ENCODE measurements around the gene TMX4. TPM values are rescaled to one million over a fixed set of nuclear protein-coding genes. Genes with fewer than 3 reads are reported as not detected.
"Not testable (repeated sequence)": the region's sequence is repeated elsewhere in the genome, so short reads cannot be mapped to it uniquely, and the experiment has no call there.

TMX4 gene, protein sequence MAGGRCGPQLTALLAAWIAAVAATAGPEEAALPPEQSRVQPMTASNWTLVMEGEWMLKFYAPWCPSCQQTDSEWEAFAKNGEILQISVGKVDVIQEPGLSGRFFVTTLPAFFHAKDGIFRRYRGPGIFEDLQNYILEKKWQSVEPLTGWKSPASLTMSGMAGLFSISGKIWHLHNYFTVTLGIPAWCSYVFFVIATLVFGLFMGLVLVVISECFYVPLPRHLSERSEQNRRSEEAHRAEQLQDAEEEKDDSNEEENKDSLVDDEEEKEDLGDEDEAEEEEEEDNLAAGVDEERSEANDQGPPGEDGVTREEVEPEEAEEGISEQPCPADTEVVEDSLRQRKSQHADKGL
- 10 to 100 TPM; 31.9 to 34.6 TPM for total RNA-seq

DNA sequence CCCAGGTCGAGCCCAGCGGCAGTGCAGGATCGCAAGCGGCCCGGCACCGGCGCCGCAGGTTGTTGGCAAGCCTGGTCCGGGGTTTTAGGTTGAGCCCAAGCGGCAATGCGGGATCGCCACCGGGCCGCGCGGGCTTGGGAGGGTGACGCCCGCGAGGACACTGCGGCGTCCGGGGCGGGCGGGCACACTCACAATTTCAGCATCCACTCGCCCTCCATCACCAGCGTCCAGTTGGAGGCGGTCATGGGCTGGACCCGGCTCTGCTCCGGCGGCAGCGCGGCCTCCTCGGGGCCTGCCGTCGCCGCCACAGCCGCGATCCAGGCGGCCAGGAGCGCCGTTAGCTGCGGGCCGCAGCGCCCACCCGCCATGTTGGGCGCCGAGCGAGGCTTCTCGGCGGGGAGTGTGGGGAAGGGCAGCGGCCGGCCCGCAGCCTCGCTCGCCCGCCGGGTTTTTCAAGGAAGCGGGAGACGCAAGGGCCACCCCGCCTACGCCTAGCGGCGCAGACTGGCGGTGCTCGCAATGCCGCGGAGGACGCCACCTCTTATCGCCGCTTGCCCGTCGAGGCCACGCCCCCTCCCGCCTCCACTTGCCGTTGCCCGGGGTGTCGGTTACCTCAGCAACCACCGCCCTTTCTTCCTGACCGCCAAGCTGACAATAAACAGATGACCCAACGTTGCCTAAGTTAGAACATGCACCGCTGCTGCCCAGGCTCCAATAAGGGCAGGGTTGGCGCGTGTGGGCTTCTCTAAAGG is at the start of gene TMX4:
TMX4 (minus strand) TSS at position 516 of the 752 bp plus-strand sequence; CDS start at position 368, 148 bp downstream.
- CTCF ChIA-PET, result interaction anchor here (0.7 kb wide), 1 partner anchor 19 kb away, joined by 3 read pairs; no protein-coding TSS in a partner anchor

GRCh38 chr20:8067082-8067481 is 47.5 kb upstream of the TMX4 start:
- CTCF ChIA-PET, result no interaction called here
- POLR2A ChIA-PET, result no interaction called here

More for the DNA sequence above, at the start of gene TMX4:
- POLR2A ChIA-PET, result interaction anchor here (0.5 kb wide), 1 partner anchor 372 kb away, joined by 4 read pairs; no protein-coding TSS in a partner anchor

DNA sequence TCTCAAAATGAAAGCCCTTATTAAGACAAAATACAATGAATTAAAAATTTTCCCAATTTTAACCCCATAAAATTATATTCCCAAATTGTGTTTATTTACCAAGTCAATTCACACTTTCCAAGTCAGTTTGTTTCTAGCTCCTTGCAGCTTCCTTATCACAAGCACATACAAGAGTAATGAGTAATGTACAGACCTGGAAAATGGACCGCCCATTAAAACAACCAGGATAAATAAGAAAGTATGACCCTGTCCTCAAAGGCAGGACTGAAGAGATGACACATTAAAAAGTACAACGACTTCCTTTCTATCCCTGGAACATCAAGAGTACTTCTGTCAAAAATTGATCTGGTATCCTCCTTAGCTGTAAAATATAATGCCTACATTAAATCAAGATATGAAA is 47.1 kb upstream of the TMX4 start:
- CTCF ChIA-PET, result interaction anchor here (0.5 kb wide), 1 partner anchor 23 kb away, joined by 3 read pairs; no protein-coding TSS in a partner anchor

DNA sequence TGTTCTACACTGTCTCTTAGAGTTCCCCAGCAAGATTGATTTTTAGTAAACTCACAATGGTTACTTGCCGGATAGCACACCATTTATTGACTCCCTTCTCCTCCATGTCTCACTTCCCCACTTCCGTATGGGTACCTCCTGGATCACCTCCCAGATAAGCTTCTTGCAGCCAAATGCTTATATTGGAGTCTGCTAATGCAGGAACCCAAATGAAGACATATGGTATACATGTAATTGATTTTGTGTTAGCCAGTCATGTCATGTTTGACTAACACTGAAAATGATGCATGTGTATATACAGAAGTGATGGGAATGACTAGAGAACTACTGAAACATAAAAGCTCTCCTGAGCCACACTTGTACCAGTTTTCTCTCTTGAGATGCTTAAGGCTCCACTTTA is 46.1 kb upstream of the TMX4 start:
- ChIA-PET CTCF (no interaction called here), POLR2A (no interaction called here)

More for the DNA sequence above, 47.1 kb upstream of the TMX4 start:
- POLR2A ChIA-PET, result no interaction called here

GRCh38 chr20:8062756-8063155 is 43.2 kb upstream of the TMX4 start:
- CTCF ChIA-PET, result no interaction called here
- POLR2A ChIA-PET, result no interaction called here

GRCh38 chr20:8061861-8062518 is 42.4 kb upstream of the TMX4 start:
- POLR2A ChIA-PET, result no interaction called here

DNA sequence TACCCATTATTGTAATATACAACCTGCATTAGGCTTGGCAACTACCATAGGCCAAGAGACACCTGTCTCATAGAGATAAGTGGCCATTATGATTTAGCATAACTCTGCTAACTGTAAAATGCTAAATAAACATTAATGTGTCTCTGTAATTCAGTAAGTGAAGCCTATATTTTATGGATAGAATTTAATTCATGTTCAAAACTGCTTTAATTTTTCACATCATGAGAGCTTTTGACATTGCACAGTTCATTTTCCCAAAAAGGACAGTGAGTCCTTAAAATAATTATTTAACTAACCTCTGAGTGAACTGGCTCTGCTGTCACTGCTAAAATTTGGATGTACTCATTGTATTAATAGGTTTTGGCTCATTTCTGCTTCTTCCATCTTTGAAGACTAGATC is 41.4 kb upstream of the TMX4 start:
- ChIA-PET CTCF (no interaction called here), POLR2A (no interaction called here)

More at GRCh38 chr20:8061861-8062518, 42.4 kb upstream of the TMX4 start:
- CTCF ChIA-PET, result interaction anchor here (0.6 kb wide), 1 partner anchor 314 kb away, joined by 3 read pairs; no protein-coding TSS in a partner anchor

GRCh38 chr20:8057871-8058270 is 38.3 kb upstream of the TMX4 start:
- POLR2A ChIA-PET, result no interaction called here

GRCh38 chr20:8055096-8055495 is 35.5 kb upstream of the TMX4 start:
- ChIA-PET CTCF (interaction anchor here (1.3 kb wide), 1 partner anchor 11 kb away, joined by 4 read pairs; no protein-coding TSS in a partner anchor), POLR2A (no interaction called here)

More at GRCh38 chr20:8057871-8058270, 38.3 kb upstream of the TMX4 start:
- CTCF ChIA-PET, result no interaction called here

DNA sequence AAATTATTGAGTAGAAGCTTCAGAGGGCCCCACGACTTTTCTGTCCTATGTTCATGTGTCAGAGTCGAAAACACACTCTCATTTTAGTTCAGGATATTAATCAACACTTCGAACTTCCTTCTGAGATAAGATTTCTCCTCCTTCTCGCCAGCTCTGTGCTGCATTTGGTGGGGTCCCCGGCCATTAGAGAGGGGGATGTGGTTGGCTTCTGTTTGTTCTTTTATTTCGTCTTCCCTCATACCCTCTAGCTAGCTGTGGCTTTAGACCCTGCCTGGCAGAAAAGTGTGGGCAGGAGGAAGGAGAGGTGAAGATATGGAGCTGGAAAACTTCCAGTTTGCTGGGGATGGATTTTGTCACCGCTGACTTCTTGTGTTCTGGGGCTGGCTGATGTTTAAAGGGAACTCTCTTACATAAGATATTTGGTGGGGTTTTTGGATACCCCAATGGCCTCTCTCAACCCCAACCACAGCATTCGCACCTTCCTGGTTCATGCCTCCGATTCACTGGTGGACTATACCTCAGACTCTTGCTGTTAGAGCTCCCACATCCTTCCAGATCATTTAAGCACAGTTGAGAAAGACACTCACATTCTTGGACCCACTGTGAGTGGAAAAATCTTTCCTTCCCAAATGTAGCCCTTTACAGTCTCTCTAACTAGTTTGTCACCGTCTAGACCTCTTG is 30.7 kb upstream of the TMX4 start:
- POLR2A ChIA-PET, result no interaction called here

DNA sequence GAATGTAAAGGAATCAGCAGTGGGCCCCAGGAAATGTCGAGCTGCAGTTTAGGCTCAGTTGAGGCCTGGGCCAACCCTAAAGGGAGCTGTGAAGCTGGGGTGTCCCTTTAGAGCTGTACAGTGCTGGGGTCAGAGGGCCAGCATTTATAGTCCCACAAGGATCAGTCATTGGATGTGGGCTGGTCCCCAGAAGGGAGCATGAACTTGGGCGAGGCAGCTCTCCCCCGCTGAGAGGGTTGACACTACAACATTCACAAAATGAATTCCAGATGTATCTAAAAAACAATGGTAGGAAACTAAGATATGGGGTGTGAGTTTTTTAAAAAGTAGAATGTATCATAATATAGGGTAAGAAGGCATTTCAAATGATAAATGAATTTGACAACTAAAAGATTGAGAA is 29.7 kb upstream of the TMX4 start:
- CTCF ChIA-PET, result interaction anchor here (0.8 kb wide), 1 partner anchor 674 kb away, joined by 3 read pairs; no protein-coding TSS in a partner anchor
- POLR2A ChIA-PET, result no interaction called here

More for the DNA sequence above, 30.7 kb upstream of the TMX4 start:
- CTCF ChIA-PET, result interaction anchor here (1.1 kb wide), 1 partner anchor 340 kb away, joined by 3 read pairs; no protein-coding TSS in a partner anchor

- ChIA-PET CTCF (interaction anchor here (1.4 to 3.8 kb wide), 2 partner anchors 25 to 676 kb away, joined by 3 to 24 read pairs; no protein-coding TSS in a partner anchor), POLR2A (no interaction called here)
These were observed 26.4 kb upstream of the TMX4 start for GRCh38 chr20:8045946-8046345.

- POLR2A ChIA-PET, result no interaction called here
These were observed 24.2 kb upstream of the TMX4 start for GRCh38 chr20:8043687-8044282.

GRCh38 chr20:8039042-8039441 is 19.5 kb upstream of the TMX4 start:
- CTCF ChIA-PET, result no interaction called here
- POLR2A ChIA-PET, result no interaction called here

More at GRCh38 chr20:8043687-8044282, 24.2 kb upstream of the TMX4 start:
- CTCF ChIA-PET, result interaction anchor here (0.6 to 3.8 kb wide), 16 partner anchors 8 to 680 kb away, joined by 3 to 24 read pairs (median 3); no protein-coding TSS in a partner anchor

GRCh38 chr20:8036771-8037170 is 17.2 kb upstream of the TMX4 start:
- CTCF ChIA-PET, result interaction anchor here (0.6 kb wide), 1 partner anchor 567 kb away, joined by 3 read pairs; no protein-coding TSS in a partner anchor
- POLR2A ChIA-PET, result no interaction called here

GRCh38 chr20:8033151-8033841 is 13.7 kb upstream of the TMX4 start:
- CTCF ChIA-PET, result no interaction called here
- POLR2A ChIA-PET, result no interaction called here

DNA sequence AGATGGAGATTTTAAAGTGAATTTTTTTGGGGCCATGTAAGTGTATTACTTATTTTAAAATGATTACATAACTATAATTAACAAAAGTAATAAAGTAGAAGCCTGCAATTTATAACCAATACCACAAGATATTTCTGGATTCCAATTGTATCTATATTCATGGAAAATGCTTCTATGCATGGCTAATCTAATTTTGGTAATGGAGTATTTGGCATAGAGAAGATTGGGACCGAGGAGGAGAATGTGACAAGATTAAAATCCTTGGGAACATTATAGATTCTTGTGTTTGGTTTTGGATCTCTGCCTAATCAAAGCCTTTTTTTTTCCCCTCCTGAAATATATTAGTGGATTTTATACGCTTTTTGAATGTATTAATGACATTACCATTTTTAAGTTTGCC is 12.9 kb upstream of the TMX4 start:
- ChIA-PET POLR2A (no interaction called here), CTCF (no interaction called here)

DNA sequence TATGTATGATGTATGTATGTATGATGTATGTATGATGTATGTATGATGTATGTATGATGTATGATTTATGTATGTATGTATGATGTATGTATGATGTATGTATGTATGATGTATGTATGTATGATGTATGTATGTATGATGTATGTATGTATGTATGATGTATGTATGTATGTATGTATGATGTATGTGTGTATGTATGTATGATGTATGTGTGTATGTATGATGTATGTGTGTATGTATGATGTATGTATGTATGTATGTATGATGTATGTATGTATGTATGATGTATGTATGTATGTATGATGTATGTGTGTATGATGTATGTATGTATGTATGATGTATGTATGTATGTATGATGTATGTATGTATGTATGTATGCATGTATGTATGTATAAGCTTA is 12.0 kb upstream of the TMX4 start:
- CTCF ChIA-PET, result interaction anchor here (0.7 kb wide), 1 partner anchor 690 kb away, joined by 3 read pairs; no protein-coding TSS in a partner anchor
- POLR2A ChIA-PET, result not testable (repeated sequence)

All from activated CD8-positive, alpha-beta memory T cell treated with anti-CD3 and anti-CD28 coated beads for 36 hours (primary cell).